K562 (cell line): ENCODE measurements around the gene GCH1. TPM values are rescaled to one million over a fixed set of nuclear protein-coding genes. Genes with fewer than 3 reads are reported as not detected.

Source experiments
- ATAC-seq: fragments of 200-7000 bp; cut with Tn5 transposase; 3 replicates; pipeline ENCODE4 v1.9.1; 2020; ENCODE audit warnings: moderate library complexity
- BruUV-seq: library from RNA; stranded (reverse); fragments of 400-500 nt; replicated peaks from 2 replicates; lab custom pipeline; 2021; lab: Mats Ljungman, UMichigan
- CTCF ChIA-PET: fragments of 300-600 bp; formaldehyde crosslinking; extraction: SDS; loops from one replicate; lab custom pipeline; 2021; ENCODE audit warnings: low intra/inter-chr PET ratio; lab: Yijun Ruan, JAX
- POLR2A ChIA-PET: fragments of 300-600, 350-650 bp; sonication (Branson Sonifier 250); formaldehyde crosslinking; extraction: SDS; loops from one replicate; lab custom pipeline; 2021; ENCODE audit warnings: antibody characterized with exemption, inconsistent platforms; lab: Yijun Ruan, JAX
- DNase-seq, 4 experiments: peaks; one replicate each; pipeline versions ENCODE4 v3.0.0 to v3.0.0-alpha.2; 2011 to 2018; ENCODE audit warnings: low spot score in 3 of 4, mixed read lengths in 3 of 4; ENCODE audit errors: extremely low read depth in 1 of 4
- FAIRE-seq: peaks from 2 replicates; lab custom pipeline; 2011; peaks lifted over from hg19 to GRCh38; lab: Jason Lieb, UNC
- H2AFZ ChIP-seq: 2 replicates; pipeline ENCODE4 v1.6.0; 2011; ENCODE audit warnings: low read depth, low read length, control low read depth, inconsistent platforms
- H3K27ac ChIP-seq: fragments of 200-600 bp; 3 replicates; pipeline ENCODE4 v1.8.0; 2011; ENCODE audit warnings: low read depth, mild to moderate bottlenecking, control low read depth, inconsistent platforms, low read length, moderate library complexity, mixed read lengths; ENCODE audit errors: extremely low read depth
- H3K27me3 ChIP-seq, 2 experiments: fragments of 300-600 bp in 1 of 2; 2 replicates in 1 of 2; 3 replicates in 1 of 2; pipeline versions ENCODE4 v1.6.0 to v1.8.0; 2011; ENCODE audit warnings: inconsistent platforms in 2 of 2, low read length in 2 of 2, mild to moderate bottlenecking in 1 of 2, mixed read lengths in 1 of 2, moderate library complexity in 1 of 2; ENCODE audit not compliant: control insufficient read depth in 2 of 2, insufficient read depth in 2 of 2
- H3K36me3 ChIP-seq: fragments of 300-600 bp; 3 replicates; pipeline ENCODE4 v1.8.0; 2011; ENCODE audit warnings: mild to moderate bottlenecking, low read length, inconsistent platforms; ENCODE audit not compliant: control insufficient read depth, insufficient read depth
- H3K4me1 ChIP-seq, 2 experiments: fragments of 200-600 bp in 1 of 2; replicated peaks in 1 of 2; 2 replicates in 1 of 2; 3 replicates in 1 of 2; pipeline versions ENCODE4 v1.5.1 to v1.8.0; 2011; ENCODE audit warnings: inconsistent platforms in 2 of 2, low read length in 2 of 2, mild to moderate bottlenecking in 1 of 2, mixed read lengths in 1 of 2, moderate library complexity in 1 of 2; ENCODE audit not compliant: control insufficient read depth in 2 of 2, insufficient read depth in 2 of 2
- H3K4me2 ChIP-seq: 2 replicates; pipeline ENCODE4 v1.6.1; 2011; ENCODE audit warnings: low read length, control low read depth, inconsistent platforms, mixed read lengths; ENCODE audit not compliant: insufficient read depth
- H3K4me3 ChIP-seq: fragments of 200-600 bp; sonication (generic), shearing (Covaris generic); 2 replicates; pipeline ENCODE4 v1.5.1; 2016; ENCODE audit warnings: control low read depth, inconsistent platforms
- H3K79me2 ChIP-seq: fragments of 200-600 bp; 3 replicates; pipeline ENCODE4 v1.8.0; 2011; ENCODE audit warnings: low read length, inconsistent platforms; ENCODE audit not compliant: control insufficient read depth, insufficient read depth
- H3K9ac ChIP-seq, 2 experiments: 2 replicates each; pipeline versions ENCODE4 v1.6.0 to v1.6.1; 2011; ENCODE audit warnings: low read depth in 2 of 2, low read length in 2 of 2, control low read depth in 1 of 2, inconsistent platforms in 1 of 2, mild to moderate bottlenecking in 1 of 2, mixed read lengths in 1 of 2; ENCODE audit not compliant: insufficient read depth in 1 of 2
- H3K9me1 ChIP-seq: one replicate; pipeline ENCODE4 v1.6.0; 2011; ENCODE audit warnings: inconsistent platforms, mild to moderate bottlenecking, low read length, moderate library complexity; ENCODE audit not compliant: control insufficient read depth, insufficient read depth
- H3K9me3 ChIP-seq: replicated peaks from 2 replicates; pipeline ENCODE4 v1.5.1; 2011; ENCODE audit warnings: low read depth, low read length, inconsistent platforms; ENCODE audit not compliant: control insufficient read depth, insufficient read depth
- H4K20me1 ChIP-seq: replicated peaks from 2 replicates; pipeline ENCODE4 v1.6.1; 2011; ENCODE audit warnings: low read length, inconsistent platforms, mixed read lengths; ENCODE audit not compliant: control insufficient read depth, insufficient read depth
- CBX5 ChIP-seq: IDR thresholded peaks from 2 replicates; pipeline ENCODE4 v1.6.1; 2014; ENCODE audit warnings: low read depth, borderline replicate concordance
- DACH1 ChIP-seq: fragments of 450-650 bp; IDR thresholded peaks from 2 replicates; pipeline ENCODE4 v1.6.1; 2018; ENCODE audit not compliant: partially characterized antibody
- ELF1 ChIP-seq: fragments of 200-800 bp; sonication (Bioruptor generic); IDR thresholded peaks from 2 replicates; pipeline ENCODE4 v1.6.1; 2016; ENCODE audit warnings: missing genetic modification characterization, missing compliant biosample characterization
- ELF4 ChIP-seq: fragments of 450-650 bp; formaldehyde crosslinking; IDR thresholded peaks from 2 replicates; pipeline ENCODE4 v1.4.0; 2022; ENCODE audit warnings: missing genetic modification characterization
- JUN ChIP-seq, 2 experiments: sonication (generic) in 1 of 2; formaldehyde crosslinking in 1 of 2; IDR thresholded peaks; 2 replicates each; pipeline versions ENCODE4 v1.6.1 to v1.8.0; 2012 to 2022; ENCODE audit warnings: borderline replicate concordance in 2 of 2, mild to moderate bottlenecking in 2 of 2, improper control_type of control experiment in 1 of 2, low read depth in 1 of 2, low read length in 1 of 2, missing genetic modification reagents in 1 of 2
- KAT8 ChIP-seq: fragments of 450-650 bp; IDR thresholded peaks from 2 replicates; pipeline ENCODE4 v1.6.1; 2016; ENCODE audit warnings: low read depth, mild to moderate bottlenecking
- POU5F1 ChIP-seq: fragments of 150-350 bp; IDR thresholded peaks from 2 replicates; pipeline ENCODE4 v1.6.1; 2014; ENCODE audit warnings: borderline replicate concordance, low read length, low read depth, mild to moderate bottlenecking; ENCODE audit not compliant: partially characterized antibody
- PTBP1 ChIP-seq: fragments of 200-400 bp; formaldehyde crosslinking; IDR thresholded peaks from 2 replicates; pipeline ENCODE4 v1.6.1; 2017; ENCODE audit warnings: low read depth, low read length
- SAFB2 ChIP-seq: fragments of 200-400 bp; formaldehyde crosslinking; IDR thresholded peaks from 2 replicates; pipeline ENCODE4 v1.6.1; 2018; ENCODE audit warnings: borderline replicate concordance, low read length, low read depth, moderate library complexity; ENCODE audit not compliant: severe bottlenecking
- ZC3H4 ChIP-seq: sonication (generic); formaldehyde crosslinking; IDR thresholded peaks from 2 replicates; pipeline ENCODE4 v1.9.0; 2021; ENCODE audit warnings: missing genetic modification reagents, borderline replicate concordance
- ZNF282 ChIP-seq: sonication (generic); formaldehyde crosslinking; IDR thresholded peaks from 2 replicates; pipeline ENCODE4 v1.8.1; 2023; ENCODE audit warnings: missing genetic modification reagents
- ZNF431 ChIP-seq: sonication (generic); formaldehyde crosslinking; IDR thresholded peaks from 2 replicates; pipeline ENCODE4 v1.8.0; 2022; ENCODE audit warnings: mild to moderate bottlenecking, missing genetic modification reagents
- WGBS: fragments of 100-300 bp; shearing (Covaris generic); methylation state at CpG from one replicate; pipeline ENCODE4 v1.1.6; 2016; ENCODE audit warnings: low coverage, mixed read lengths; ENCODE audit not compliant: insufficient coverage; ENCODE audit errors: missing lambda C conversion rate; 5-methylcytosine and 5-hydroxymethylcytosine counted together
- in situ Hi-C: fragments of 300-500 bp; cut with MboI; formaldehyde crosslinking; loops from 4 replicates; pipeline ENCODE4 v1.15.0; 2018; ENCODE audit warnings: inconsistent platforms, mixed read lengths
- intact Hi-C: fragments of 100-400 bp; cut with micrococcal nuclease; formaldehyde crosslinking; loops from 2 replicates; pipeline ENCODE4 v1.14.2; 2022
- polyA plus RNA-seq, 8 experiments: library from polyadenylated mRNA; depleted of rRNA in 4 of 8; stranded (reverse) in 5 of 8; unstranded in 3 of 8; fragments of >200 nt; fragmentation: Nextera tagmentation in 2 of 8; fragmentation: Illumina TruSeq in 1 of 8; extraction: Ambion mirVana in 2 of 8; extraction: Trizol in 1 of 8; gene quantifications; 2 replicates each; pipeline versions ENCODE4 v1.2.1 to v1.2.3, GENCODE V29; 2011 to 2014; ENCODE audit warnings: inconsistent platforms in 1 of 8, missing spikeins in 1 of 8
- total RNA-seq, 7 experiments: library from RNA; depleted of rRNA in 6 of 7; stranded (reverse); fragments of >200 nt in 6 of 7; fragmentation: Illumina TruSeq in 2 of 7; extraction: Trizol in 2 of 7; gene quantifications; 2 replicates each; pipeline versions ENCODE4 v1.2.1 to v1.2.3, GENCODE V29; 2011 to 2021; ENCODE audit warnings: low replicate concordance in 1 of 7
- TF ChIP-seq, protein P1 (sequence below): sonication (generic); formaldehyde crosslinking; IDR thresholded peaks from 2 replicates; pipeline ENCODE4 v1.8.0; 2022; ENCODE audit warnings: mild to moderate bottlenecking, missing genetic modification reagents
- TF ChIP-seq, protein P2 (sequence below): fragments of 450-650 bp; IDR thresholded peaks from one replicate; pipeline ENCODE4 v1.6.1; 2018; ENCODE audit warnings: mild to moderate bottlenecking, moderate library complexity; ENCODE audit not compliant: partially characterized antibody

Gene GCH1
- total and polyA plus RNA-seq, 9 of the 15 experiments (the other 6 are each of a cell fraction or from before 2014, with no cell fraction given) = 3.9 to 13.1 (median 6.5) TPM

DNA sequence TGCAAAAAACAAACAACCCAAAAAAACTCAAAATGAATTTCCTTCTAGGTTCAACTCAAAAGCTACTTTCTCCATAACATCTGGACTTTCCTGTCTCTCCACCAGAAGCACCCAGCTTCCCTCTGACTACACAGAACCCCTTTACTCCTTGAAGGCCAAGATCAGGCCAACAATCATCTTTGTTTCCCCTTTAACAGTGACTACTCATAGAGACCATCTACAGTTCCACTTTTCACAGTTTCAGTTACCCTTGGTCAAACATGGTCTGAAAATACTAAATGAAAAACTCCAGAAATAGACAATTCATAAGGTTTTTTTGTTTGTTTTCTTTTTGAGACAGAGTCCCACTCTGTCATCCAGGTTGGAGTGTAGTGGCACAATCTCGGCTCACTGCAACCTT is 11.8 kb downstream of the GCH1 start:
- Histone ChIP-seq H3K9me3 (no peaks in the 10 kb centered on the region; the same call in 1 of the 2 replicates), H4K20me1 (no peaks in the 10 kb centered on the region), H3K9me1 (no peaks in the 10 kb centered on the region), H3K4me1 (peaks cover 0 to 6% of the 10 kb centered on the region in 2 experiments; a peak in 2 of 5 replicates), H3K4me2 (no peak overlapping the region), H3K36me3 (no peaks in the 10 kb centered on the region), H2AFZ (no peak overlapping the region), H3K4me3 (no peak overlapping the region), H3K27ac (no peak overlapping the region), H3K27me3 (no peaks in the 10 kb centered on the region), H3K79me2 (no peaks in the 10 kb centered on the region), H3K9ac (no peak overlapping the region)
- ChIA-PET POLR2A (interaction anchor here (0.6 to 1.3 kb wide), 3 partner anchors 9 to 105 kb away, joined by 3 to 4 read pairs (median 3); no protein-coding TSS in a partner anchor), CTCF (no interaction called here)
- no peak for FAIRE-seq
- BruUV-seq = no TSS peak
- in situ Hi-C loops (no loop called here), intact Hi-C loops (no loop called here)
- no peak for ATAC-seq
- no CpG with 5 or more reads among the region's 1 CpG for WGBS
- DNase-seq = no peak
- TF ChIP-seq DACH1 (no peak), ZNF431 (CRISPR knock-in tag) (no peak), SAFB2 (no peak), JUN (IDR thresholded peaks at IDR 0.05; ENCODE audit: borderline replicate concordance, low read depth, low read length) (no peak), JUN (CRISPR knock-in tag; IDR thresholded peaks at IDR 0.05; ENCODE audit: borderline replicate concordance) (no peak), CBX5 (no peak)
- TF ChIP-seq, all 486 proteins: peak for 0

DNA sequence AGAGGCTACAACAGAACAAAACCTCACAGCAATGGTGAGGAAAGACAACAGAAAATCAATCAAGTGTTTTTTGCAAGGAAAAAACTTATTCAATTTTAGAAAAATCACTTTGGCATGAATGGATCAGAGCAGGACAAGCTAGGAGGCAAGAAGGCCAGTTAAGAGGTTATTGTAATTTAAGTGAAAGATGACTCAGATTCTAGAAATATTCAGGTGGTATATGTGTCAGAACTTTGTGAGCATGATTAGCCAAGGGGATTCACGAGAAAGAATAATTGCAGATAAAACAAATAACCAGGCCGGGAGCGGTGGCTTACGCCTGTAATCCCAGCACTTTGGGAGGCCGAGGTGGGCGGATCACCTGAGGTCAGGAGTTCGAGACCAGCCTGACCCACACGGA is 12.7 kb downstream of the GCH1 start:
- no peak for FAIRE-seq
- Histone ChIP-seq H3K27ac (no peak overlapping the region), H3K4me1 (peaks cover 0 to 6% of the 10 kb centered on the region in 2 experiments; a peak in 2 of 5 replicates), H3K36me3 (no peaks in the 10 kb centered on the region), H3K9me1 (no peaks in the 10 kb centered on the region), H3K4me3 (no peak overlapping the region), H3K9ac (no peak overlapping the region), H3K9me3 (no peaks in the 10 kb centered on the region; the same call in 1 of the 2 replicates), H4K20me1 (no peaks in the 10 kb centered on the region), H3K27me3 (no peaks in the 10 kb centered on the region), H3K4me2 (no peak overlapping the region), H3K79me2 (no peaks in the 10 kb centered on the region), H2AFZ (no peak overlapping the region)
- in situ Hi-C loops (no loop called here), intact Hi-C loops (no loop called here)
- WGBS = 59% methylated on average over 5 of the region's 8 CpGs
- BruUV-seq = no TSS peak
- ChIA-PET CTCF (no interaction called here), POLR2A (interaction anchor here (1.1 to 1.3 kb wide), 2 partner anchors 9 to 10 kb away, joined by 3 to 4 read pairs; no protein-coding TSS in a partner anchor)
- no peak for DNase-seq
- ATAC-seq = no peak
- TF ChIP-seq ELF1 (tag) = no peak
- TF ChIP-seq, protein P1, sequence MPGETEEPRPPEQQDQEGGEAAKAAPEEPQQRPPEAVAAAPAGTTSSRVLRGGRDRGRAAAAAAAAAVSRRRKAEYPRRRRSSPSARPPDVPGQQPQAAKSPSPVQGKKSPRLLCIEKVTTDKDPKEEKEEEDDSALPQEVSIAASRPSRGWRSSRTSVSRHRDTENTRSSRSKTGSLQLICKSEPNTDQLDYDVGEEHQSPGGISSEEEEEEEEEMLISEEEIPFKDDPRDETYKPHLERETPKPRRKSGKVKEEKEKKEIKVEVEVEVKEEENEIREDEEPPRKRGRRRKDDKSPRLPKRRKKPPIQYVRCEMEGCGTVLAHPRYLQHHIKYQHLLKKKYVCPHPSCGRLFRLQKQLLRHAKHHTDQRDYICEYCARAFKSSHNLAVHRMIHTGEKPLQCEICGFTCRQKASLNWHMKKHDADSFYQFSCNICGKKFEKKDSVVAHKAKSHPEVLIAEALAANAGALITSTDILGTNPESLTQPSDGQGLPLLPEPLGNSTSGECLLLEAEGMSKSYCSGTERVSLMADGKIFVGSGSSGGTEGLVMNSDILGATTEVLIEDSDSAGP (CRISPR knock-in tag) = no peak
- no peak for TF ChIP-seq ZNF282
- TF ChIP-seq POU5F1 = no peak
- TF ChIP-seq, protein P2, sequence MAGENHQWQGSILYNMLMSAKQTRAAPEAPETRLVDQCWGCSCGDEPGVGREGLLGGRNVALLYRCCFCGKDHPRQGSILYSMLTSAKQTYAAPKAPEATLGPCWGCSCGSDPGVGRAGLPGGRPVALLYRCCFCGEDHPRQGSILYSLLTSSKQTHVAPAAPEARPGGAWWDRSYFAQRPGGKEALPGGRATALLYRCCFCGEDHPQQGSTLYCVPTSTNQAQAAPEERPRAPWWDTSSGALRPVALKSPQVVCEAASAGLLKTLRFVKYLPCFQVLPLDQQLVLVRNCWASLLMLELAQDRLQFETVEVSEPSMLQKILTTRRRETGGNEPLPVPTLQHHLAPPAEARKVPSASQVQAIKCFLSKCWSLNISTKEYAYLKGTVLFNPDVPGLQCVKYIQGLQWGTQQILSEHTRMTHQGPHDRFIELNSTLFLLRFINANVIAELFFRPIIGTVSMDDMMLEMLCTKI = no peak
- TF ChIP-seq PTBP1 = no peak
- TF ChIP-seq ELF4 (CRISPR knock-in tag) = no peak
- TF ChIP-seq KAT8 = no peak
- no peak for TF ChIP-seq ZC3H4 (CRISPR knock-in tag)
